Right lobe of liver (tissue), 6 donors: Measurements from ENCODE around the gene IL4I1. TPM values are rescaled to one million over a fixed set of nuclear protein-coding genes. Genes with fewer than 3 reads are reported as not detected.

Experiments
- ATAC-seq, 4 donors: fragments of 200-7000 bp; cut with Tn5 transposase; one replicate each; pipeline ENCODE4 v1.9.1; 2020; ENCODE audit warnings: mild to moderate bottlenecking in 4 of 4, moderate library complexity in 4 of 4
- DNase-seq, 3 donors: peaks; one replicate each; pipeline ENCODE4 v3.0.0-alpha.2; 2020
- H3K27ac ChIP-seq, 3 donors: fragments of 200-600 bp; one replicate each; pipeline ENCODE4 v1.8.0; 2022
- H3K27me3 ChIP-seq, 2 donors: fragments of 200-600 bp; one replicate each; pipeline ENCODE4 v1.8.0; 2022
- H3K36me3 ChIP-seq, 4 donors: fragments of 200-600 bp; sonication (generic) in 1 of 4; one replicate each; pipeline versions ENCODE4 v1.5.1 to v1.8.0; 2017 to 2022; ENCODE audit warnings: control low read depth in 1 of 4
- H3K4me1 ChIP-seq, 4 donors: fragments of 200-600 bp; sonication (generic) in 1 of 4; one replicate each; pipeline versions ENCODE4 v1.5.1 to v1.8.0; 2017 to 2022; ENCODE audit warnings: control low read depth in 1 of 4
- H3K4me3 ChIP-seq, 3 donors: fragments of 200-600 bp; one replicate each; pipeline ENCODE4 v1.8.0; 2022
- H3K9me3 ChIP-seq, 4 donors: fragments of 200-600 bp; sonication (generic) in 1 of 4; one replicate each; pipeline versions ENCODE4 v1.5.1 to v1.8.0; 2017 to 2022; ENCODE audit warnings: control low read depth in 1 of 4
- CTCF ChIP-seq, 4 donors: fragments of 200-600 bp in 3 of 4; fragments of 450-650 bp in 1 of 4; IDR thresholded peaks; one replicate each; pipeline versions ENCODE4 v1.5.1 to v1.8.0; 2016 to 2022; ENCODE audit warnings: antibody characterized with exemption in 4 of 4, mild to moderate bottlenecking in 2 of 4
- POLR2A ChIP-seq: fragments of 450-650 bp; IDR thresholded peaks from one replicate; pipeline ENCODE4 v1.6.1; 2017; ENCODE audit warnings: antibody characterized with exemption, mild to moderate bottlenecking
- WGBS: methylation state at CpG from one replicate; pipeline ENCODE4 v1.1.6; 2018; ENCODE audit warnings: low coverage, low lambda C conversion rate; ENCODE audit not compliant: insufficient coverage; ENCODE audit errors: missing lambda C conversion rate; 5-methylcytosine and 5-hydroxymethylcytosine counted together
- intact Hi-C, 2 donors: fragments of 100-400 bp; cut with DNase I; formaldehyde crosslinking; loops; one replicate each; pipeline versions ENCODE4 v1.11.2 to v1.14.1; 2022
- total RNA-seq, 6 experiments: library from RNA; depleted of rRNA in 2 of 6; stranded (reverse); fragments of >200 nt in 2 of 6; fragmentation: NEBNext Ultra II Directional in 3 of 6; extraction: Animal tissue kit (Norgen Biotek cat#: 25700) in 3 of 6; gene quantifications; one replicate each; pipeline versions ENCODE4 v1.1.0 to v1.2.4, GENCODE V29; 2016 to 2023
- donor health status: DM: no; HTN: yes; CAD: no.
- donor health status: DM: no; HTN: no; CAD: no.
- donor health status: DM: no; HTN: no; CAD: no.
- donor health status: DM: no; HTN: yes; CAD: no.
- donor health status: DM: no; HTN: yes; CAD: no.

Gene IL4I1
- total RNA-seq, 6 experiments from 2014 or later = 0.56 to 4.2 (median 1.0) TPM; not detected in 3

GRCh38 chr19:49938662-49939061, 42.0 kb upstream of the IL4I1 start:
- ATAC-seq (no peak), DNase-seq (no peak)
- H3K9me3 ChIP-seq = no peaks in the 10 kb centered on the region
- H3K4me1 ChIP-seq = peaks cover 0 to 7% (median 0%) of the 10 kb centered on the region in 4 donors
- intact Hi-C loops = no loop called here
- no peak overlapping the region for H3K27ac ChIP-seq
- H3K36me3 ChIP-seq = no peaks in the 10 kb centered on the region
- no peak overlapping the region for H3K4me3 ChIP-seq
- no peak for TF ChIP-seq POLR2A
- TF ChIP-seq CTCF (IDR thresholded peaks at IDR 0.05) = no peak
- 73% methylated on average over 3 of the region's 4 CpGs for WGBS
- no peaks in the 10 kb centered on the region for H3K27me3 ChIP-seq

DNA sequence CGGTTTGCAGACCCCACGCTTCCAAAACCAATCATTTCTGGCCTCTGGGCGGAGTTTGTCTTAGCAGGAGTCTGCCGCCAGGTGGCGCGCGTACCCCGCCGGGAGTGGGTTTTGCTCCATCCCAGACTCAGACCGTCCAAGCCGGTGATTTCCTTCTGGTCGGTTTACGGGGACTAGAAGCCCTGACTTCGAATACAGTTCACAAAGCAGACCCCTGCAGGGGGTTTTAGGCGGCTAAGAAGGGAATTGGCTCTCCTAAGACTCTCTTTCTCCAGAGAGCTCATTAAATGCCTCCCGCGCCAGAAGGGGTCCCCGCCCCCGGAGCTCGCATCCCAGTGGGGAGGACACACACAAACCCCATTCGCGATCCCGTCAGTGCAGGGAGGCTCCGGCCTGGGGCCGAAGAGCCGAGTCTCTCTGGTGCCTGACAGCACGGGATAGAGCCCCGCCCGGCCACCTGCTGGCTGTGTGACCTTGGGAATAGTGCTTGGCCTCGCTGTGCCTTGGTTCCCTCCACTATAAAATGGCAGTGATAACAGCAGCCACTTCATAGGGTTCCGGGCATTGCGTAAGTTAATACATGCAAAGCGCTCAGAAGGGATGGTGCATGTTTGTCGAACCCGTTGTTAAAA, 41.2 kb upstream of the IL4I1 start:
- Histone ChIP-seq H3K4me1 (peaks cover 0 to 11% (median 0%) of the 10 kb centered on the region in 4 donors), H3K4me3 (no peak overlapping the region), H3K27ac (no peak overlapping the region), H3K36me3 (peaks cover 0 to 6% (median 2%) of the 10 kb centered on the region in 4 donors), H3K9me3 (no peaks in the 10 kb centered on the region), H3K27me3 (no peaks in the 10 kb centered on the region)
- peak; percentile 94 to 97 (median 96) for TF ChIP-seq CTCF (IDR thresholded peaks at IDR 0.05)
- no peak for TF ChIP-seq POLR2A
- peak; percentile 51 to 84 (median 68) for ATAC-seq
- peak; percentile 82 to 83 (median 82) for DNase-seq
- 0% methylated on average over 9 of the region's 35 CpGs for WGBS
- intact Hi-C loops = no loop called here

GRCh38 chr19:49936549-49936948, 39.9 kb upstream of the IL4I1 start:
- no peaks in the 10 kb centered on the region for H3K9me3 ChIP-seq
- 34% methylated on average over 5 of the region's 5 CpGs for WGBS
- intact Hi-C loops = no loop called here
- peaks cover 0 to 11% (median 0%) of the 10 kb centered on the region in 4 donors for H3K4me1 ChIP-seq
- no peak overlapping the region for H3K4me3 ChIP-seq
- TF ChIP-seq CTCF (IDR thresholded peaks at IDR 0.05) = no peak
- TF ChIP-seq POLR2A = no peak
- no peaks in the 10 kb centered on the region for H3K27me3 ChIP-seq
- DNase-seq = no peak
- peaks cover 0 to 19% (median 9%) of the 10 kb centered on the region in 4 donors for H3K36me3 ChIP-seq
- H3K27ac ChIP-seq = no peak overlapping the region
- no peak for ATAC-seq

- peak; percentile 51 for TF ChIP-seq POLR2A
- no peak for TF ChIP-seq CTCF (IDR thresholded peaks at IDR 0.05)
- Histone ChIP-seq H3K27me3 (no peaks in the 10 kb centered on the region), H3K27ac (no peak overlapping the region), H3K36me3 (peaks cover 0 to 31% (median 20%) of the 10 kb centered on the region in 4 donors), H3K4me1 (peaks cover 0 to 24% (median 0%) of the 10 kb centered on the region in 4 donors), H3K4me3 (no peak overlapping the region), H3K9me3 (no peaks in the 10 kb centered on the region)
- WGBS = 51% methylated on average over 7 of the region's 8 CpGs
- intact Hi-C loops = no loop called here
- no peak for DNase-seq
- ATAC-seq = peak in 1 of 4 donors; percentile 2
These were observed 37.0 kb upstream of the IL4I1 start for GRCh38 chr19:49933643-49934042.
